AG08396 (cell line): ENCODE measurements around the gene PRR9.

Experiments
- DNase-seq: peaks from one replicate; pipeline ENCODE4 v3.0.0; 2012; ENCODE audit warnings: low spot score, mixed read lengths

The PRR9 gene

DNA sequence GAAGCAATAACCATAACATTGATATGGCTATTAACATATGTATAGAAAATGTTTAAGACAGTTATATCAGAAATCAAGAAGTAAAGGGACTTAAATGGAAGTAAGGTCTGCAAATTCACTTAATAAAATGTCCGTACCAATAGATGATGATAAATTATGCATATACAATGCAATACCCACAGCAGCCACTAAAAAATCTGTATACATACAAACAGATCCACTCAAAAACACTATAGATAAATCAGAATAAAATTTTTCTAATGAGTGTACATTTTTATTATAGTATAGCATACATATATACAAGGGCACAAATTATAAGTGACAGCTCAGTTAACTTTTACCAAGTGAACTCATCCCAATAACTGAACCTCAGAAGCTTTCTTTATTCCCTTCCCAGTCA lies 48.1 kb downstream of the PRR9 start:
- DNase-seq, result no peak
